OCI-LY1 (cell line): ENCODE results near the gene C1QTNF6.

Source experiments
- H2AFZ ChIP-seq: fragments of 200-600 bp; sonication (generic), shearing (Covaris generic); 2 replicates; pipeline ENCODE4 v1.6.0; 2014; ENCODE audit warnings: antibody characterized with exemption, mild to moderate bottlenecking, low read length
- H3F3A ChIP-seq: fragments of 200-600 bp; sonication (generic), shearing (Covaris generic); 2 replicates; pipeline ENCODE4 v1.6.0; 2014; ENCODE audit warnings: mild to moderate bottlenecking, antibody characterized with exemption, low read length, moderate library complexity; ENCODE audit not compliant: insufficient read depth
- H3K27ac ChIP-seq: fragments of 200-600 bp; sonication (generic); 2 replicates; pipeline ENCODE4 v1.5.1; 2014; ENCODE audit warnings: low read length, mixed run types, mild to moderate bottlenecking, low read depth; ENCODE audit not compliant: poor library complexity, severe bottlenecking
- H3K27me3 ChIP-seq: fragments of 200-600 bp; sonication (generic); 2 replicates; pipeline ENCODE4 v1.6.0; 2014; ENCODE audit warnings: antibody characterized with exemption, mild to moderate bottlenecking, low read length, moderate library complexity; ENCODE audit not compliant: insufficient read depth
- H3K36me3 ChIP-seq: fragments of 200-600 bp; sonication (generic); 2 replicates; pipeline ENCODE4 v1.6.1; 2014; ENCODE audit warnings: mild to moderate bottlenecking, antibody characterized with exemption, low read length, moderate library complexity, mixed read lengths; ENCODE audit not compliant: insufficient read depth
- H3K4me1 ChIP-seq: fragments of 200-600 bp; sonication (generic); 2 replicates; pipeline ENCODE4 v1.5.1; 2014; ENCODE audit warnings: mild to moderate bottlenecking, low read length, moderate library complexity; ENCODE audit not compliant: insufficient read depth, severe bottlenecking
- H3K4me2 ChIP-seq: fragments of 200-600 bp; sonication (generic), shearing (Covaris generic); 2 replicates; pipeline ENCODE4 v1.6.1; 2014; ENCODE audit warnings: low read length
- H3K4me3 ChIP-seq: fragments of 200-600 bp; sonication (generic); 2 replicates; pipeline ENCODE4 v1.5.1; 2014; ENCODE audit warnings: low read length, low read depth, mild to moderate bottlenecking, mixed read lengths; ENCODE audit not compliant: poor library complexity, severe bottlenecking
- H3K79me2 ChIP-seq: fragments of 200-600 bp; shearing (Covaris generic); 2 replicates; pipeline ENCODE4 v1.6.1; 2016; ENCODE audit warnings: mixed run types, low read length, mixed read lengths; ENCODE audit not compliant: insufficient read depth
- H3K9ac ChIP-seq: fragments of 200-600 bp; sonication (generic), shearing (Covaris generic); 2 replicates; pipeline ENCODE4 v1.6.1; 2014; ENCODE audit warnings: mild to moderate bottlenecking, low read length, mixed read lengths
- H3K9me2 ChIP-seq: fragments of 200-600 bp; sonication (generic), shearing (Covaris generic); 2 replicates; pipeline ENCODE4 v1.6.1; 2014; ENCODE audit warnings: low read depth, mild to moderate bottlenecking, low read length, mixed read lengths
- H3K9me3 ChIP-seq: fragments of 200-600 bp; shearing (Covaris generic); 2 replicates; pipeline ENCODE4 v1.6.1; 2014; ENCODE audit warnings: low read length, mixed read lengths
- H4K20me1 ChIP-seq: fragments of 200-600 bp; sonication (generic), shearing (Covaris generic); 2 replicates; pipeline ENCODE4 v1.6.0; 2016; ENCODE audit warnings: mild to moderate bottlenecking, low read length; ENCODE audit not compliant: insufficient read depth
- CTCF ChIP-seq: fragments of 200-600 bp; sonication (generic), shearing (Covaris generic); IDR thresholded peaks from 2 replicates; pipeline ENCODE4 v1.5.1; 2017; ENCODE audit warnings: mild to moderate bottlenecking, antibody characterized with exemption, low read length, moderate library complexity, mixed read lengths
- EZH2 ChIP-seq: fragments of 200-600 bp; sonication (generic), shearing (Covaris generic); IDR thresholded peaks from 2 replicates; pipeline ENCODE4 v1.8.0; 2017; ENCODE audit warnings: borderline replicate concordance, mixed run types, mild to moderate bottlenecking, antibody characterized with exemption, low read length, moderate library complexity, mixed read lengths

C1QTNF6 gene

GRCh38 chr22:37199103-37199759 is 11.2 kb upstream of the C1QTNF6 start:
- H3K9me2 ChIP-seq, result no peaks in the 10 kb centered on the region

GRCh38 chr22:37198258-37199102 is 10.4 kb upstream of the C1QTNF6 start:
- H3K9me3 ChIP-seq, result 0 out of 2 replicates have a peak, but pooled peaks cover 3% of the 10 kb centered on the region
- H3K4me3 ChIP-seq, result peak overlapping the region; percentile 71
- H2AFZ ChIP-seq, result no peak overlapping the region
- peaks cover 24% of the 10 kb centered on the region for H3K4me1 ChIP-seq
- H3K9me2 ChIP-seq, result no peaks in the 10 kb centered on the region
- no peaks in the 10 kb centered on the region for H4K20me1 ChIP-seq
- no peaks in the 10 kb centered on the region for H3F3A ChIP-seq
- peak overlapping the region; percentile 81 for H3K4me2 ChIP-seq
- H3K36me3 ChIP-seq, result no peaks in the 10 kb centered on the region
- H3K79me2 ChIP-seq, result no peaks in the 10 kb centered on the region
- peak overlapping the region; percentile 86 for H3K9ac ChIP-seq
- peaks cover 8% of the 10 kb centered on the region; the same call in 1 of the 2 replicates for H3K27me3 ChIP-seq
- peak; percentile 78 for TF ChIP-seq CTCF
- TF ChIP-seq EZH2, result no peak
- peak overlapping the region; percentile 78 for H3K27ac ChIP-seq

More at GRCh38 chr22:37199103-37199759, 11.2 kb upstream of the C1QTNF6 start:
- Histone ChIP-seq H3K4me1 (peaks cover 27% of the 10 kb centered on the region), H3K9ac (peak overlapping the region; percentile 86), H3K4me2 (peak overlapping the region; percentile 81), H3K4me3 (peak overlapping the region; percentile 71), H3K36me3 (no peaks in the 10 kb centered on the region), H3K27me3 (peaks cover under 1% of the 10 kb centered on the region; the same call in 1 of the 2 replicates), H3K9me3 (no peaks in the 10 kb centered on the region), H2AFZ (0 out of 2 replicates have a peak overlapping the region, but pooled peaks have one; percentile 14), H3K27ac (peak overlapping the region; percentile 78), H3K79me2 (no peaks in the 10 kb centered on the region), H4K20me1 (no peaks in the 10 kb centered on the region), H3F3A (no peaks in the 10 kb centered on the region)
- TF ChIP-seq CTCF, result peak; percentile 73
- TF ChIP-seq EZH2, result no peak

- Histone ChIP-seq H3K27me3 (peaks cover 15% of the 10 kb centered on the region; the same call in 1 of the 2 replicates), H3K9me2 (no peaks in the 10 kb centered on the region), H3K4me3 (peak overlapping the region; percentile 71)
Measured at GRCh38 chr22:37197451-37198257, 9.6 kb upstream of the C1QTNF6 start.

More at GRCh38 chr22:37197451-37198257, 9.6 kb upstream of the C1QTNF6 start:
- Histone ChIP-seq H3K4me2 (peak overlapping the region; percentile 81; the same call in 1 of the 2 replicates), H2AFZ (no peak overlapping the region), H3K4me1 (peaks cover 18% of the 10 kb centered on the region), H3F3A (no peaks in the 10 kb centered on the region), H3K79me2 (no peaks in the 10 kb centered on the region), H3K27ac (no peak overlapping the region), H3K36me3 (no peaks in the 10 kb centered on the region; the same call in 1 of the 2 replicates), H3K9me3 (peaks cover 9% of the 10 kb centered on the region), H4K20me1 (no peaks in the 10 kb centered on the region), H3K9ac (peak overlapping the region; percentile 86; the same call in 1 of the 2 replicates)
- TF ChIP-seq EZH2 (no peak), CTCF (no peak)
